Upper lobe of left lung (tissue), 6 donors: ENCODE data around the gene EML1. TPM values are rescaled to one million over a fixed set of nuclear protein-coding genes. Genes with fewer than 3 reads are reported as not detected.

ENCODE experiments used
- ATAC-seq, 2 donors: fragments of 200-7000 bp; cut with Tn5 transposase; one replicate each; pipeline ENCODE4 v1.9.1; 2022; ENCODE audit warnings: mild to moderate bottlenecking in 2 of 2, moderate library complexity in 2 of 2; ENCODE audit not compliant: low FRiP score in 2 of 2
- DNase-seq, 2 donors: peaks; one replicate each; pipeline ENCODE4 v3.0.0-alpha.2; 2019 to 2020
- H3K27ac ChIP-seq, 4 donors: fragments of 200-600 bp; sonication (generic); one replicate each; pipeline ENCODE4 v1.5.1; 2016 to 2019
- H3K27me3 ChIP-seq, 4 donors: fragments of 200-600 bp; sonication (generic); one replicate each; pipeline ENCODE4 v1.5.1; 2017 to 2019
- H3K36me3 ChIP-seq, 4 donors: fragments of 200-600 bp; sonication (generic); one replicate each; pipeline ENCODE4 v1.5.1; 2016 to 2019
- H3K4me1 ChIP-seq, 4 donors: fragments of 200-600 bp; sonication (generic); one replicate each; pipeline ENCODE4 v1.5.1; 2018 to 2019
- H3K4me3 ChIP-seq, 4 donors: fragments of 200-600 bp; sonication (generic); one replicate each; pipeline ENCODE4 v1.5.1; 2017 to 2019; ENCODE audit warnings: mild to moderate bottlenecking in 2 of 4, moderate library complexity in 1 of 4
- H3K9me3 ChIP-seq, 4 donors: fragments of 200-600 bp; sonication (generic); one replicate each; pipeline ENCODE4 v1.5.1; 2018 to 2019
- EP300 ChIP-seq, 4 donors: sonication (generic); formaldehyde crosslinking; IDR thresholded peaks; one replicate each; pipeline ENCODE4 v1.5.1; 2017; ENCODE audit warnings: antibody characterized with exemption in 4 of 4, control low read depth in 2 of 4
- POLR2A ChIP-seq, 4 donors: fragments of 450-650 bp; IDR thresholded peaks; one replicate each; pipeline ENCODE4 v1.5.1; 2016 to 2017; ENCODE audit warnings: antibody characterized with exemption in 4 of 4, mild to moderate bottlenecking in 2 of 4
- POLR2AphosphoS5 ChIP-seq, 2 donors: sonication (generic); formaldehyde crosslinking; IDR thresholded peaks; one replicate each; pipeline ENCODE4 v1.5.1; 2017; ENCODE audit warnings: antibody characterized with exemption in 2 of 2
- WGBS, 2 donors: methylation state at CpG; one replicate each; pipeline ENCODE4 v1.1.5; 2017 to 2018; 5-methylcytosine and 5-hydroxymethylcytosine counted together
- total RNA-seq, 6 donors: library from RNA; depleted of rRNA in 4 of 6; stranded (reverse); fragments of >200 nt in 4 of 6; gene quantifications; one replicate each; pipeline versions ENCODE4 v1.1.0 to v1.2.1, GENCODE V29; 2016 to 2021
- TF ChIP-seq, protein P1 (sequence below), 6 experiments: fragments of 450-650 bp in 4 of 6; fragments of 200-600 bp in 2 of 6; sonication (generic) in 2 of 6; IDR thresholded peaks; one replicate each; pipeline ENCODE4 v1.5.1; 2016 to 2019; ENCODE audit warnings: antibody characterized with exemption in 6 of 6
- donor health status: DM: no; HTN: no; CAD: no; lungs with moderate emphysema.
- donor health status: DM: no; HTN: yes; CAD: no; lungs with severe emphysema.

The EML1 gene
- total RNA-seq, 6 donors from 2014 or later = 22.2 to 55.5 (median 36.4) TPM

DNA sequence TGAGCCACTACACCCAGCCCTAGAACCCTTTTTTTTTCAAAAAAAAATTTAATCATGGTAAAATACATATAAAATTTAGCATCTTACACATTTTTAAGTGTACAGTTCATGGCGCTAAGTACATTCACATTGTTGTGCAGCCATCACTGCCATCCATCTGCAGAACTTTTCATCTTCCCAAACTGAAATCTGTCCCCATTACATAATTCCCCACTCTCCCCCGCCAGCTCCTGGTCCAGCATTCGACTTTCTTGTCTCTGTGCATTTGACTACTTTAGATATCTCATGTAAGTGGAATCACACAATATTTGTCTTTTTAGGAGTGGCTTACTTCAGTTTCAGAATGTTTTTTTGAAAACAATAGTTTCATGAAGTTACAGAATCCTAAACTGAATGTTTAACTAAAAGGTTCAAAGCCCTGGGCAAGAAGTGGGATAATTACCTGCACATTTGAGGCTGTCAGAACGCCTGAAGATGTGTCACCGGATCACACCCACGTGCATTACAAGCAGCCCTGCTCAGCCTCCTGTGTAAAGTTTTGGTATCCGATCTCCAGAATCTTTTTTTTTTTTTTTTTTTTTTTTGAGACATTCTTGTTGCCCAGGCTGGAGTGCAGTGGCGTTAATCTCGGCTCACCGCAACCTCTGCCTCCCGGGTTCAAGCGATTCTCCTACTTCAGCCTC lies 12.7 kb downstream of the EML1 start:
- Histone ChIP-seq H3K27me3 (no peaks in the 10 kb centered on the region), H3K4me1 (peaks cover 15 to 38% (median 22%) of the 10 kb centered on the region in 4 donors), H3K27ac (no peak overlapping the region), H3K4me3 (no peak overlapping the region), H3K36me3 (no peaks in the 10 kb centered on the region), H3K9me3 (no peaks in the 10 kb centered on the region)
- ATAC-seq (no peak), DNase-seq (no peak)
- no peak for TF ChIP-seq EP300 (IDR thresholded peaks at IDR 0.05)
- no peak for TF ChIP-seq POLR2AphosphoS5 (IDR thresholded peaks at IDR 0.05)
- TF ChIP-seq, protein P1, sequence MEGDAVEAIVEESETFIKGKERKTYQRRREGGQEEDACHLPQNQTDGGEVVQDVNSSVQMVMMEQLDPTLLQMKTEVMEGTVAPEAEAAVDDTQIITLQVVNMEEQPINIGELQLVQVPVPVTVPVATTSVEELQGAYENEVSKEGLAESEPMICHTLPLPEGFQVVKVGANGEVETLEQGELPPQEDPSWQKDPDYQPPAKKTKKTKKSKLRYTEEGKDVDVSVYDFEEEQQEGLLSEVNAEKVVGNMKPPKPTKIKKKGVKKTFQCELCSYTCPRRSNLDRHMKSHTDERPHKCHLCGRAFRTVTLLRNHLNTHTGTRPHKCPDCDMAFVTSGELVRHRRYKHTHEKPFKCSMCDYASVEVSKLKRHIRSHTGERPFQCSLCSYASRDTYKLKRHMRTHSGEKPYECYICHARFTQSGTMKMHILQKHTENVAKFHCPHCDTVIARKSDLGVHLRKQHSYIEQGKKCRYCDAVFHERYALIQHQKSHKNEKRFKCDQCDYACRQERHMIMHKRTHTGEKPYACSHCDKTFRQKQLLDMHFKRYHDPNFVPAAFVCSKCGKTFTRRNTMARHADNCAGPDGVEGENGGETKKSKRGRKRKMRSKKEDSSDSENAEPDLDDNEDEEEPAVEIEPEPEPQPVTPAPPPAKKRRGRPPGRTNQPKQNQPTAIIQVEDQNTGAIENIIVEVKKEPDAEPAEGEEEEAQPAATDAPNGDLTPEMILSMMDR (IDR thresholded peaks at IDR 0.05) = no peak
- no peak for TF ChIP-seq POLR2A (IDR thresholded peaks at IDR 0.05)
- WGBS, 2 donors = 90 to 93% methylated on average over 12 of the region's 12 CpGs

DNA sequence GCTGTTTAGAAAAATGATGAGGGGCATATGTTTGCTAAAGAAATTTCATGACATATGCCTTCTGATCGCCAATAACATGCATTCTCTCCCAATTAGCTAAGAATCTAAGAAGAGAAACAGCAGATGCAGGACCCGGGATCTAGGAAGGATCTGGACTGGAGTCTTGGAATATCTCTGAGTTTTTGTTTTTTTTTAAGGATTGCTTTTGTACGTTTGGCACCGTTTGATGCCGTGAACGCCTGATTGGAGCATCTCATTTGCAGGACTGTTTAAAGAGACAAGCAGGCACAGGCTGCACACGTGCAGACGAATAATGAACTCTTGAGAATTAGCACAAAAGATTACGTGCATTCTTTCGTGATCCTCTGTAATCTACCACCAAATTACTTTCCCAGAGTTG lies 13.6 kb downstream of the EML1 start:
- Histone ChIP-seq H3K27ac (peak overlapping the region in 1 of 4 donors; percentile 47), H3K4me1 (peaks cover 14 to 38% (median 18%) of the 10 kb centered on the region in 4 donors), H3K4me3 (no peak overlapping the region), H3K36me3 (no peaks in the 10 kb centered on the region), H3K27me3 (no peaks in the 10 kb centered on the region), H3K9me3 (no peaks in the 10 kb centered on the region)
- 77 to 81% methylated on average over 10 of the region's 10 CpGs for WGBS, 2 donors
- no peak for DNase-seq
- TF ChIP-seq POLR2A (IDR thresholded peaks at IDR 0.05) (no peak), POLR2AphosphoS5 (IDR thresholded peaks at IDR 0.05) (no peak), EP300 (IDR thresholded peaks at IDR 0.05) (no peak)
- TF ChIP-seq, protein P1 (IDR thresholded peaks at IDR 0.05) = no peak
- ATAC-seq = no peak

DNA sequence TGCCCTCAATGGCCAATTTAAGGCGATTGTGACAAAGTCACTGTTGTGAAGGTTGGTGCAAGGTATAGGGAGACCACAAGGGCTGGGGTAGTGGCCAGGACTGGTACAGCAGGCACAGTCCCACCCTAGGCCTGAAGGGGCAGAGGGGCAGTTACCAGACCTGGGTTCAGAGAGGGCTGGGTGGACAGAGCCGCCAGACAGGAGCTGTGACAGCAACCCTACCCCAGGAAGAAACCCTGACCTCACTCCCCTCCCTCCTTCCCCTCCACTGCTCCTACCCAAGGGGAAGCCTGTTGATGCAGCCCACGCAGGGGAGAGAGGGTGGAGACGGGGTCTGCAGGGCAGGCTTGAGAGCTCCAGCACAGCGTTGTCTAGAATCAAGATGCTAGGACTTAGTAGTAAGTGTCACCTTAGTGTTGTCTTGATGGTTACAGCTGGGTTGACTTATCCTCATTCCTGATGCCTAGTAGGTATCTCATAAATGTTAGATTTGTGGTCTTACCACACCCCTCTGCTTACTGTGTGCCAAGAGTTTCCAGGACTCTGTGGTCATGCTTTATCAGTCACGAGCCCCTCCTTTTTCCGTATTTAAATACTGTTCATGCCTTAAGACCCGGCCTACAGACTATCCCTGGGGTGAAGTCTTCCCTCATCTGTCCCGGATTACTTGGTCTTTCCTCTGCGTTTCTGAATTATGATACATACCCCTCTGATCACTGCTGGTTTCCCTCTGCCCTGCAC lies 14.4 kb downstream of the EML1 start:
- DNase-seq (no peak), ATAC-seq (peak; percentile 20 to 51)
- Histone ChIP-seq H3K9me3 (no peaks in the 10 kb centered on the region), H3K36me3 (no peaks in the 10 kb centered on the region), H3K4me3 (no peak overlapping the region), H3K27ac (peak overlapping the region in 1 of 4 donors; percentile 47), H3K4me1 (peaks cover 13 to 37% (median 19%) of the 10 kb centered on the region in 4 donors), H3K27me3 (no peaks in the 10 kb centered on the region)
- WGBS, 2 donors = 77 to 84% methylated on average over 10 of the region's 10 CpGs
- TF ChIP-seq POLR2A (IDR thresholded peaks at IDR 0.05) (no peak), POLR2AphosphoS5 (IDR thresholded peaks at IDR 0.05) (no peak), EP300 (IDR thresholded peaks at IDR 0.05) (no peak)
- TF ChIP-seq, protein P1 (IDR thresholded peaks at IDR 0.05) = peak in 1 of 6 experiments; percentile 33

DNA sequence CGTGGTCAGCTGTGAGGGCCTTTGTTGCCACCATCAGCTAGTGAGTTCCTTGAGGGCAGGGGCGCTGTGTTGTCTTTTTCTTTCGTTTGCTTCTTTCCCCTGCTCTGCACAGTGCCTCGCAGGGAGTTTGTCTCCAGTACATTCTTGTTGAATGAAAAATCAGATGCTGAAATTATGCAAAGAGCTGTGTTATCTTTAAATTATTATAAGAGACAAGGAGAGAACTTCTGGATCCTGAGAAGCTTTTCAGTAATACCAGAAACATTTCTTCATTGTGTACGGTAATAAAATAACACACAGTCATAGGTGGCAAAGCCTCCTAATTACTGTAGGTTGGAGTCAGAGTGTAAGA lies 14.9 kb downstream of the EML1 start:
- ATAC-seq (no peak), DNase-seq (no peak)
- H3K27ac ChIP-seq = no peak overlapping the region
- TF ChIP-seq POLR2AphosphoS5 (IDR thresholded peaks at IDR 0.05) (no peak), EP300 (IDR thresholded peaks at IDR 0.05) (no peak), POLR2A (IDR thresholded peaks at IDR 0.05) (no peak)
- TF ChIP-seq, protein P1 (IDR thresholded peaks at IDR 0.05) = no peak
- WGBS, 2 donors = 77 to 89% methylated on average over 5 of the region's 5 CpGs
- no peaks in the 10 kb centered on the region for H3K36me3 ChIP-seq
- H3K9me3 ChIP-seq = no peaks in the 10 kb centered on the region
- no peaks in the 10 kb centered on the region for H3K27me3 ChIP-seq
- H3K4me3 ChIP-seq = no peak overlapping the region
- peaks cover 13 to 40% (median 20%) of the 10 kb centered on the region in 4 donors for H3K4me1 ChIP-seq
